HL-60/S4 (cell line): ENCODE data around the gene TNFRSF21.

Experiments
- in situ Hi-C: fragments of 300-500 bp; cut with MboI; formaldehyde crosslinking; loops from 2 replicates; pipeline ENCODE4 v1.14.3; 2022; ENCODE audit warnings: low sequenced_read_pairs

The TNFRSF21 gene

DNA sequence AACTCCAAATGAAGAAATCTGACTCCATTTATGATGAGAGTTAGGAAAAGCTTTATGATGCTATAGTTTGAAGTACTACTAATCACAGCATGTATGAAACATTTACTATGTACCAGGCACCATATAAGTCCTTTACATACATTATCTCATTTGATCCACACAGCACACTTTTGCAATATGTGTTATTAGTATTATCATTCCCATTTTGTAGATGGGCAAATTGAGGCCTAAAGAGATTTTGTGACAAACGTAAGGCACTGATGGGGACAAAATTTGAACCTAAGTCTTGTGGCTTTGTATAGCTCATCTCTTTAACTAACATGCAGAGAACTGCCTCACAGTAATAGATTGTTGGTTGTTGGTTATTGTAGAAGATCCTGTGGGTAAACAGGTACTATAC, 14.2 kb upstream of the TNFRSF21 start:
- in situ Hi-C loops, result no loop called here

DNA sequence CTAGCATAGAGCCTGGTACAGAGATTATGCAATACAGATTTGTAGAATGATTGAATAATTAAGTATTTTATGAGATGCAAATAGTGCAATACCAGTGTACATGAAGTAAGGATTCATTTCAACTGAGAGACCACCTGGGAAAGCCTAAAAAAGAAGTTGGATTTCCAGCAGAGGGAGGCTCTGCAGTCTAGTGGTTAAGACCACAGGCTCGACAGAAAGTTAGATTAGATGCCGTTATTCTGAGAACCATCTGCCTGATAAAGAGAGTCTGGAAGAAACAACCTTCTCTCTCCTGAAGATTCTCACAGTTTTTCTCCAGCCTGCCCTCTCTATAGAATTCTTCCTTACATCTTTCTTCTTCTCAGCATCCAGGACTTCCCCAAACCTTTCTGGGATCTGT, 13.6 kb upstream of the TNFRSF21 start:
- in situ Hi-C loops, result no loop called here

DNA sequence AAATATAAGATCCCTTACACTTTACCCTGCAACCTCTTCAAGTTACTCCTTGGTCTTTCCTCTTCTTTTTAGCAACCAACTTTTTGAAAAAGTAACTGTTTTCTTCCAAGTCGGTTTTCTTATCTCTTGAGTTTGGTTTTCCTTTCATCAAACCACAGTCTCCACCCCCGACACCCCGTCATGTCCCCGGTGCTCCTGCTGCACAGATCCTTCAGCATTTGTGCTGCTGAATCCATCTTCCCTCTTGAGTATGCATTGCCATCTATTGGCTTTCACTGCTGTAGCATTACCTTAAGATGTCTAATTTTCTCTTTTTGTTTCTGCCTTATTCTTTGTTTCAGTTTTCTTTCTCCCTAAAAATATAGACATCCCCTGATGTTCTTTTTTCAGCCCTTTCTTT, 11.9 kb upstream of the TNFRSF21 start:
- in situ Hi-C loops, result no loop called here

DNA sequence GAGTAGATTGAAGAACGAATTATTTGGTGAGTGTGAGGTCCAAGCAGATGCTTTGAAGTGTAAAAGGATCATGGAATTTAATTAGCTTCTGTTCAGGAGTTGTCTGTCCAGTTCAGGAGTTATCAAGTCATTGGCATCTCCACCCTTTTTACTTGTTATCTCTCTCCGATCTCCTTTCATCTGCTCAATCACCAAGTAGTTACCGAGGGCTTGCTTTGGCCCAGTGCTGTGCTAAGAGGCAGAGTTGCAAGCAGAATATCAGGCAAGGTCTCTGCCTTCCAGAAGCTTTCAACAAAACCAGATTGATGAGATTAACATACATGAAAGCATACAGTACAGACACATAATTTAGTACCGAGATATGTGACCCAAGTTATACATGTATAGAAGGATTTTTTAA, 10.2 kb upstream of the TNFRSF21 start:
- in situ Hi-C loops, result loop anchor here (10.0 kb wide), 1 partner anchor 215 kb away; no protein-coding TSS in a partner anchor

DNA sequence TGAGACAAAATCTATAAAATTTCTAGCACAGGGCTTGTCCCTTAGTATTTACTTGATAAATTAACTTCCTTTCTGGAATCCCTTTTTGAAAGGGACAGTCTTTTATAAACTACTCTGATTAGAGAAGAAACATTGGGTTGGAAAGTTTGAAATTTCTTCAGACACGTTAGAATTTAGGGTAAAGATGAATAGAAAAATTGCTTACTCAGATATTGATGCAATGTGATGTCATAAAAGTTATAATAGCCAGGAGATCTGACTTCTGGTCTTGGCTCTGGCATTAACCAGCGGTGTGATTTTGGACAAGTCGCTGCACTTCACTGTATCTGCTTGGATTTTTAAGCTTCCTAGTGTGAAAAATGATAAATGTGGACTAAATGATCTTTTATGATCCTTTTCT, 9.7 kb upstream of the TNFRSF21 start:
- in situ Hi-C loops, result loop anchor here (10.0 kb wide), 1 partner anchor 215 kb away; no protein-coding TSS in a partner anchor

DNA sequence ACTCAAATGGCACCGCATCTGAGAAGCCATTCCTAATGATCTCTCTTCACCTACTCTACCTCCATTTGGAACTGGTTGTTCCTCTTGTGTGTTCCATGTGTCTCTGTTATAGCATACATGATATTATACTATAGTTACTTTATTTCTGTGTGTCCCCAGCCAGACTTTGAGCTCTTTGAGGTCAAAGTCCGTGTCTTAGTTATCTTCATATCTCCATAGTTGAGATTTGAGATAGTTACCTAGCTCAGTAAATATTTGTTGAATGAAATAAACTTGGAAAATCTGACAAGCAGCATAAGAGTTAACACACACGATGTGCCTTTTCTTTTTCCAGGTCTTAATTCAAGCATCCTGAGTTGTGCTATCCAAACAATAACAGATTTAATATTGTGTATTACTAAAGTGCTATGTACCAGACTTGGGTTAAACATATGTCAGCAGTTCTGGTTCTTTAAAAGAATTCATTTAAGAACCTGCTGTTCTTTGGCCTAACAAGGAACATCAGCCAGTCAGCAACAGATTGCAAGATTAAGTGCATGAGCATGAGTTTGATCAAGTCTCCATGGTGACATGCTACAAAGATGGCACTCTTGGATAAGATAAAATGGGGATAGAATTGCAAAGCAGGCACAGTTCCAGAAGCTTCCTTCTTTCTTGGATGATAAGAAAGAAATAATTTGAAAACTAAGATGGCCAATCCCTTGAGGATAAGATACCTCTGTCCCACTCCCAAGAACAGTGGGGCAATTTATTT, 8.7 kb upstream of the TNFRSF21 start:
- in situ Hi-C loops, result loop anchor here (10.0 kb wide), 1 partner anchor 214 kb away; no protein-coding TSS in a partner anchor

DNA sequence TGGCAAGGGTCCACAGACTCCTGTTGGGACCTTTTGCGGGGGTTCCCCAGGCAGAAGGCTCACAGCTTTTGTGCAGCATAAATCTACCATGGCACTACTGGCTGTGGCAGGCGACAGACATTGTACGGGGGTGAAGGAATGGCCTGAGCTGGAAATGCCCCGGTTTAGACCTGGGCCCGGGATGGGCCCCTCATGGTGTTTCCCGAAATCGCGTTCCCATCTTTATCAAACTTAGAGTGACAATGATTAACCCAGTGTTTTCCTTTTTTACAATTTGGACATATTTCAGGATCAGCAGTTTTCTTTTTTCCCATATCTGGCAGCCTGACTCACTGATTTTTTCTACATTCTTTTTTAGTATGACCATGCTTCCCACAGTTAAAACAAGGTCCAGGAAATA, 5.5 kb upstream of the TNFRSF21 start:
- in situ Hi-C loops, result loop anchor here (10.0 kb wide), 1 partner anchor 210 kb away; no protein-coding TSS in a partner anchor

DNA sequence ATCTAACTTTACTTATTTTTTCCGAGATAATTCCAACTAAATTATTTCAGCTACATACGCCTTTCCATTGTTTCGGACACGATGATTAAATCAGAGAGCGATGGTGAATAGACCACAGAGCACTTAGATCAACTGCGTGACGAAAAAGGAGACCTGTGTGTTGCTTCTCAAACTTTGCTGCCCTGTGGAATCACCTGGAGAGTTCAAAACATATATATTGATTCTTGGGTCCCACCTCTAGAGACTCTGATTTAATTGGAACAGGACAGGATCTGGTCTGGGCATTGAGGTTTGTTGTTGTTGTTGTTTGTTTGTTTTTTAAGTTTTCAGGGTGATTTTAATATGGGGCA, 401 bp upstream of the TNFRSF21 start:
- in situ Hi-C loops, result loop anchor here (10.0 kb wide), 1 partner anchor 205 kb away; no protein-coding TSS in a partner anchor

DNA sequence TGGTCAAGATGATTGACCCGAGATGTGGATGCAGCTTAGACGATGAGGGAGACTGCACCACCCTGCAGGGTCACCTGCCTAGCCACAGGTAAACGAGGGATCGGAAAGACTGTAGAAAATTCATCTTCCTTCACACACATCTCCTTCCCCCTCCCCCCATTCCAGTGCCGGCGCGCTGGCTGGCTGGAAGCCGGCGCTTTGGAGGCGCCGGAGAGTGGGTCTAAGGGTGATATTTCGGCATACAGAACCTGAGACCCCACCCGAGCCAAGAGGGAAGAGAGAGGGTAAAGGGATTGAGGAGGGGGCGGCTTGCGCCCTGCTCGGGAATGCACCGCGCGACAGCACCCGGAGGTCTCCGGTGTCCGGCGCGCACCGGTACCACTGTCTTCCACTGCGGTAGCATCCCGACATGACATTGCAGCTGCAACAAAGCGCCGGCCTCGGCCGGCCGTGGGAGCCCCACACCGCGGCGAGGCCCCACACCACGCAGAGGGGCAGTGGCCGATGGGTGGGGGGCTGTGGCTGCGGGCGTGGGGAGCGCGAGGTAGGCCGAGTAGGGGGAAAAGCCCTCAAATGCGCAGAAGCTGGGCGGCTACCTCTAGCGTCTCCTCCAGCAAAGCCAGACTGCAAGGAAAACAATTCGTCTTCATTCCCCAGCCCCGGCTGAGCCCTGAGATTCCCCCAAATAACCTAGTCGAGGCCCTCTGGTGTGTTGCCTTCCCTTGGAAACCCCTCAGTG, 984 bp downstream of the TNFRSF21 start:
- in situ Hi-C loops, result no loop called here

DNA sequence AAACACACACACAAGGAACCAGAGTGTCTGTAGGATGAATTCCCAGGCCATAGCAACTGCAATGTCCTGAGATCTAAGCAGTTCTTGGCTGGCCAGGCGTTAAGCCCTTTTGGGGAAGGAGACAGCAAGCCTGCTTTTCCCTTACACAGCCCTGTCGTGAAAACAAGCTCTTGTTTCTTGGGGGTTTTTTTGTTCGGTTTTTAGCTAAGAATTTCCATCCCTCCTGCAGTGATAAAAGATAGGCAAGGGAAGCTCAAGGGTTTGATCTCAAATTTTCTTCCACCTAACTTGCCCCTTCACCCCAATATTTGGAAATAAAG, 1.5 kb downstream of the TNFRSF21 start:
- in situ Hi-C loops, result no loop called here

DNA sequence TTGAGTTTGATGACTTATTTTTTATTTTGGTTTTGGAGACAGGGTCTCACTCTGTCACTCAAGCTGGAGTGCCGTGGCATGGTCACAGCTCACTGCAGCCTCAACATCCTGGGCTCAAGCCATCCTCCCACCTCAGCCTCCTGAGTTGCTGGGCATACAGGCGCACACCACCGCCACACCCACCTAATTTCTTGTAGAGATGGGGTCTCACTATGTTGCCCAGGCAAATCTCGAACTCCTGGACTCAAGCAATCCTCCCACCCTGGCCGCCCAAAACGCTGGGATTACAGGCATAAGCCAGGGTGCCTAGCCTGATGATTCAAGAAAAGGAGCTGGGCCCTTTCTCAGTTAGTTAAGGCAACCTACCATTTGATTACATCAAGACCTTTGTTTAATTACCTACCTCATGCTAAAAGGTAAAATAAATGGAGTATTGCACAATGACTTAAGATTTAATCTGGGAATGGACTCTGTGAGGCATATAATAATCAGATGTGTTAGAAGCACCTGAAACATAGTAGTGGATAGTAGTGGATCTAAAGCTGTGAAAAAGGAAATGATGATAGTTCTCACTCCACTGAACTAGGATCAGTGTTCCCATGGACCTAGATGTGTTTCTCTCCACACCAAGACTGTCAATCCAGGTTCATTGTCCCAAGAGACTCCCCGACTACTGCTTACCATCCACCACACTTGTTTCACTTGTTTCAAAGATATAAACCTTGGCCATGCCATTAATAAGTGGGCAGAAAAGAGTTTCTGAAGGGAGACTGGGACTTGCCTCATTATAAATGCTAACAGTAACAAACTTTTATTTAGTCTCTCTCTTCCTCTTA, 2.1 kb downstream of the TNFRSF21 start:
- in situ Hi-C loops, result no loop called here

DNA sequence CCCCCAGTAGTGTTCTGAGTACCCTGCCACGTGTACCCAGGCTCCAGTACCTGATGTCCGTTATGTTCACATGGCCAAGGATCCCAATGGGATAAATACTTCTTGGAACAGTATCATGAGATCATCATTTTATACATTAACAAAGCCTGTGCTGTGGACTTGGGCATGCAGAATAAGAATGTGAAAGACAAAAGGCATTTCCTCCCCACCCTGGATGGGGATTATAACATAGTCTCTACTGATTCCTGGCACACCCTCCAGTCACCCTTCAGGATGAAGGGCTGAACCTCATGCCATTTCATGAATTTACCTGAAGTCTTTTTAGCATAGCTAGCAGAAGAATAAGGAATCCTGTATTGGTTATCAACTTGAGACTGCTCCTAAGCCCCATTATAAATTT, 2.8 kb downstream of the TNFRSF21 start:
- in situ Hi-C loops, result no loop called here

DNA sequence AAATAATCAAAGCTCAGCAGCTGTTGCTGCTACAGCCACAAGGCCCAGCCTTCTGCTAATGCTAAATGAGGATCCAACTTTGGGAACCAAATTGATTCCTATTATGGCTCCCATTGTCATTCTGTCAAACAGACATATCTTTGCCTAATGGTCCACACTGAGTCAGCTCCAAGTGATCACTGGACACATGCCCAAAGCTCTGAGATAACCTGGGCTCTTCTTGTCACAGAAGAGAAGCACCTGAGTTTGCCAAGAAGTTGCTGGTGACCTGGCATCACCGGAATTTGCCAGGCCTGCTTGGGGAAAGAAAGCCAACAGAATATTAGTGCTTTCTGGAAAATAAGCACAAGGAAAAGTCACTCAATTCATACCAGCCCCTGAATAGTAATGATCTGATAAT, 5.8 kb downstream of the TNFRSF21 start:
- in situ Hi-C loops, result no loop called here

DNA sequence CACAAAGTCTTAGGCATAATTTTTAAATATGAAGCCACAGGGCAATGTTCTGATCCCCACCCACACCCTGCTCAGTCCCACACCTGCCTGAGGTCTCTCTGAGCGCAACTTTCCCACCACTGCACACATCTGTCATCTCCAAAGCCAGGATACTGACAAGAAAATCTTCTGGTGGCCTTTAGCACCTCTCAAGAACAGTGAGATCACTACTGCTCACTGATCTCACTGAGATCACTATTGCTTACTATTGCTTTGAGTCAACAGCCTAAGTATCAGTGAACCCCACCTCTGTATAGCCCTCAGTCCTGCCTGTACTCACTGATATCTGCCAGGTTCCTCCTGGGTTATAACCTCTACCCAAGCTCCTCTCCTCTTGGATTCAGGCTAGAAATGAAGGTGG, 6.4 kb downstream of the TNFRSF21 start:
- in situ Hi-C loops, result no loop called here

DNA sequence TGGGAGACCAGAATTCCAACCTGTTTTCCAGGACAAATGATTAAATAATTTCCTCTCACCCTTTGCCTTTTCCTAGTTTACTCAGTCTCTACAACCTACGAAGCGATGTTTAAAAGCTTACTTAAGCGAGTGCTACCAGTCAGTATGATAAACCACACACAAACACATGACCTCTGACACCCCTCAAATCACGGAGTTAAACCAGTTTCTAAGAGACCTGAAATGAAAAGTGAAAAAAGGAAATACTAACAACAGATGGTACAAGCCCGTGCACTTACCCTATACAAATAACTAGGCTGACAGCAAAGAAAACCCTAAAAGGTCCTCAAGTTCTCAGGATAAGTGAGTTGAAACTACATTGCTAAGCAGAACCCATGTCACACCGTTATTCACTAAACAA, 7.7 kb downstream of the TNFRSF21 start:
- in situ Hi-C loops, result no loop called here

DNA sequence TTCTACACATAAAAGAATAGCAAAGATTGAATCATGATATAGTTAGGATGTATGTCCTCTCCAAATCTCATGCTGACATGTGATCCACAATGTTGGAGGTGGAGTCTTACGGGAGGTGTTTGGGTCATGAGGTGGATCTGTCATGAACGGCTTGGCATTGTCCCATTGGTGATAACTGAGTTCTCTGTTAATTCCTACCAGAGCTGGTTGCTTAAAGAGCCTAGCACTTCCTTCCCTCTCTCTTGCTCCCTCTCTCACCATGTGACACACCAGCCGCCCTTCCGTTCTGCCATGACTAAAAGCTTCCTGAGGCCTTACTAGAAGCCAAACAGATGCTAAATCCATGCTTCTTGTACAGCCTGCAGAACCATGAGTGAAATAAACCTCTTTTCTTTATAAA, 8.3 kb downstream of the TNFRSF21 start:
- in situ Hi-C loops, result no loop called here

DNA sequence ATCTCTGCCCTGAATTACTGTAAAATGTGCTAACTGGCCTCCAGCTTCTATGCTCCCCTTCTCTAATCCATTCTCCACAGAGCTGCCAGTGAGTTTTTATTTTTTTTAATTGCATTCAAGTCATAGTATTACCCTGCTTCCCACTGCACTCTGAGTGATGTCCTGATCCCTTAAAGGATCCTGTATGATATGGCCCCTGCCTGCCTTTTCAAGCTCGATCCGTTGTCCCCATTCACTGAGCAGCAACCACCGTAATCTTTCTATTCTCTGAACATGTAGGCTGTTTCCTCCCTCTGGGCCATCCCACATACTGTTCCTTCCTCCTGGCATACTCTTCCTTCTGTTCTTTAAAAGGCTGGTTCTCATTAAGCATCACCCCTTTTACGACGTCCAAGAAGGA, 9.3 kb downstream of the TNFRSF21 start:
- in situ Hi-C loops, result no loop called here

DNA sequence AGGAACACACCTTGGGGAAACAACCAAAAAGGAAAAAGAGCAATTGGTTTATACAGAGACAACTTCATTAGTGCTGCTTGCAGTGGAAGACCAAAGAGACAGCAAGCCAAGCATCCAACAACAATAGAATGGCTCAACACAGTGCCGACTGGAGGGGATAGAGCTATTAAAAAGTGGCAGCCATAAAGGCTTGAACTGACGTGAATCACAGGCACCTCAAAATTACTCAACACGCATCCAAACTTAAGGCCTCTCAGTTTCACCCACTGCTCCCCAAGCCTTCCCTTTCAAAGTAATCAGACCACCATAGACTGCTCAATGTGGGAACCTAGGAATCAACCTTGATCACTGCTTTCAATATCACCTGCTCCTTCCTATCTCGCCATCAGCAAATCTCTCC, 9.7 kb downstream of the TNFRSF21 start:
- in situ Hi-C loops, result no loop called here

DNA sequence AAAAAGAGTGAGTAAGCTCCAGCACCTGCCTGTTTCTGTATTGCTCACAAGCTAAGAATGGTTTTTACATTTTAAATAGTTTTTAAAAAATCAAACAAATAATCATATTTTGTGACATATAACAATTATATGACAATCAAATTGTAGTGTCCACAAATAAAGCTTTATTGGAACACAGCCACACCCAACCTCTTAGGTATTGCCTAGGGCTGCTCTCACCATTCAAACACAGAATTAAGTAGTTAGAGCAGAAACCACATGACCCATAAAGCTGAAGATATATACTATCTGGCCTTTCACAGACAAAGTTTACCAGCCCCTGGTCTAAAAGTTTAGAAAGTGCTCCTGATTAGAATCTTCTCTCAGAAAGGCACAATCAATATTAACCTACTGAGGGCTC, 11.2 kb downstream of the TNFRSF21 start:
- in situ Hi-C loops, result no loop called here

DNA sequence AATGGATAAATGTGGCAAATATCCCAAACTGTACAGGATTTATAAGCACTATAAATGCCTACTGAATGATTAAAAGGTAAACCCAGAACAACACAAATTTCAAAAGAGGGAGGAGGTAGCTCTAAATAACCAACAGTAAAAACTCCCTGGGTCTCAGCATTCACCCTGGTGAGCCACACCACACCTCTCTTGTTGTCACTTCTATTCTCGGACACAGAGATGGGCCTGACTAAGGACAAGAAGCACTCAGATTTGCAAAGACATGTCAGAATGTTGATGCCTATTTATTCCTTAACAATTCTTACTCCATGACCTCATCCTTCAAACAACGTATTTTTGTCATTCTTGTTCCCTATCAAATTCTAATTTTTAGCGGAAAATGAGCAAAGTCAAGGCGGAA, 14.7 kb downstream of the TNFRSF21 start:
- in situ Hi-C loops, result no loop called here

DNA sequence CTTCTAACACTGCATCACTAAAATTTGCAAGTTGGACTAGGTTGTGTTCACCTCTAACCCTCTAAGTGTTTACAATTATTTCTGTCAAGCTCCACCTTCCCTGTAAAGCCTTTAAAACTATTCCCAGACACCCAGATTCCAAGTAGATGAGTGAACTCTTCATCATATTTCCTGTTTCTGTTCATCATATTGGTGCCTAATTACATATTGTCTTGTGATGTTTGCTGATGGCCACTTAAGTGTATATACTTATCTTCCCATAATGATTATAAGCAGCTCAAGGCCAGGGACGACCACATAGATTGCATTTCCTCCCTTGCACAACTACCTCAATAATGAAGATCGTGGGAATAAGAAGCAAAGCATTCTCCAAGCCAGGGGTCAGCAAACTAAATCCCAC, 16.8 kb downstream of the TNFRSF21 start:
- in situ Hi-C loops, result no loop called here

DNA sequence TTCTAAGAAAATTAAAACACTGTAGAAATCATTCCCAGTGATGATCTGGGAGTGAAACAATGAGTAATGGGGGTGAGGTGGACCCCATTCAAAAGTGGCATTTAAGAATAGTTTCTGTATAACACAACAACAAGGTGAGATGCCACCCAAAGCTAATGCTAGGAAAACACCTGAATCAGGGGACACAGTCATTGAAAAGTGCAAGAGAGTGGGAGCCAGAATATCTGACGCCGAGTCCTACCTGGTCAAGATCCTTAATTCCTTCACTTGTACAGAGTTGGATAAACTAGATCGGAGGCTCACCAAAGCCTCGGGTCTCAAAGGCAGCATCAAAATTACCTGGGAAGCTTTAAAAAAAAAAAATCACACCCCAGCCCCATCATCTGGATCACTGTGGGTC, 17.7 kb downstream of the TNFRSF21 start:
- in situ Hi-C loops, result no loop called here
